DND-41 (cell line): ENCODE measurements around the gene DENND11.

Source experiments
- ATAC-seq: fragments of 200-7000 bp; cut with Tn5 transposase; 3 replicates; pipeline ENCODE4 v1.9.1; 2021; ENCODE audit warnings: low read depth; ENCODE audit not compliant: insufficient read depth
- DNase-seq: peaks from one replicate; pipeline ENCODE4 v3.0.0-alpha.2; 2020
- H2AFZ ChIP-seq: 2 replicates; pipeline ENCODE4 v1.6.0; 2012; ENCODE audit warnings: low read depth, low read length
- H3K27ac ChIP-seq: 2 replicates; pipeline ENCODE4 v1.5.1; 2012; ENCODE audit warnings: low read length, inconsistent platforms
- H3K27me3 ChIP-seq: fragments of 200-600 bp; sonication (generic); 2 replicates; pipeline ENCODE4 v1.6.0; 2012; ENCODE audit warnings: low read length, mild to moderate bottlenecking, inconsistent platforms; ENCODE audit not compliant: insufficient read depth, poor library complexity
- H3K36me3 ChIP-seq: 2 replicates; pipeline ENCODE4 v1.5.1; 2012; ENCODE audit warnings: low read length, inconsistent platforms; ENCODE audit not compliant: insufficient read depth
- H3K4me1 ChIP-seq: 2 replicates; pipeline ENCODE4 v1.5.1; 2012; ENCODE audit warnings: mild to moderate bottlenecking, low read length; ENCODE audit not compliant: insufficient read depth
- H3K4me2 ChIP-seq: 2 replicates; pipeline ENCODE4 v1.6.0; 2012; ENCODE audit warnings: mild to moderate bottlenecking, moderate library complexity, low read length, inconsistent platforms; ENCODE audit not compliant: insufficient read depth
- H3K4me3 ChIP-seq, 2 experiments: fragments of 200-600 bp in 1 of 2; shearing (Covaris generic) in 1 of 2; 2 replicates each; pipeline ENCODE4 v1.5.1; 2012 to 2016; ENCODE audit warnings: inconsistent platforms in 2 of 2, low read length in 2 of 2, mild to moderate bottlenecking in 2 of 2, low read depth in 1 of 2, moderate library complexity in 1 of 2
- H3K79me2 ChIP-seq: 2 replicates; pipeline ENCODE4 v1.6.0; 2012; ENCODE audit warnings: low read length, inconsistent platforms; ENCODE audit not compliant: insufficient read depth
- H3K9ac ChIP-seq: 2 replicates; pipeline ENCODE4 v1.6.0; 2012; ENCODE audit warnings: low read depth, mild to moderate bottlenecking, inconsistent platforms, low read length, moderate library complexity
- H3K9me3 ChIP-seq: 2 replicates; pipeline ENCODE4 v1.5.1; 2012; ENCODE audit warnings: low read length, moderate library complexity, mild to moderate bottlenecking, inconsistent platforms; ENCODE audit not compliant: insufficient read depth, severe bottlenecking
- H4K20me1 ChIP-seq: 2 replicates; pipeline ENCODE4 v1.6.0; 2012; ENCODE audit warnings: low read length; ENCODE audit not compliant: insufficient read depth
- EZH2 ChIP-seq: IDR thresholded peaks from 3 replicates; pipeline ENCODE4 v1.6.1; 2012; ENCODE audit warnings: borderline replicate concordance, low read depth, mild to moderate bottlenecking, moderate library complexity, low read length, inconsistent platforms; ENCODE audit not compliant: severe bottlenecking
- TF ChIP-seq, protein P1 (sequence below): IDR thresholded peaks from 2 replicates; pipeline ENCODE4 v1.5.1; 2012; ENCODE audit warnings: borderline replicate concordance, low read length, moderate library complexity, mild to moderate bottlenecking; ENCODE audit not compliant: poor library complexity, severe bottlenecking; ENCODE audit errors: extremely low read depth

DENND11 gene

DNA sequence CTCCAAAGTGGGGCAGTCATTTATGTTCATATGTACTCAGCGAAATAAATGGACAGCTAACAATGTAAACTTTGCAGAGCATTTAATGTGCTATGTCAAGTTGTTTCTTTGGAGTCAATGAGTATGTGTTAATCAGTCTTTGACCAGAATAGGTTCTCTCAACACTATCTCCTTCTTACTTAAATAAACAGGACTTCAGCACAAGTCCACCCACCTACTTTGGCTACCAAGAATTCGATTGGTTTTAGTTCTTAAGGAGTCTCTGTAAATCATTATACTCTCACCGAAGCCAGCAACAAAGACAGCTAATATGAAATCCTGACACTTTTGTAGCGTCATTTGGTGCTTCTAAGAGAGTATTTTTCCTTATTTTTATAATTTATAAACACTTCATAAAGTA is 13.1 kb upstream of the DENND11 start:
- no peaks in the 10 kb centered on the region for H3K36me3 ChIP-seq
- H3K4me2 ChIP-seq = no peak overlapping the region

DNA sequence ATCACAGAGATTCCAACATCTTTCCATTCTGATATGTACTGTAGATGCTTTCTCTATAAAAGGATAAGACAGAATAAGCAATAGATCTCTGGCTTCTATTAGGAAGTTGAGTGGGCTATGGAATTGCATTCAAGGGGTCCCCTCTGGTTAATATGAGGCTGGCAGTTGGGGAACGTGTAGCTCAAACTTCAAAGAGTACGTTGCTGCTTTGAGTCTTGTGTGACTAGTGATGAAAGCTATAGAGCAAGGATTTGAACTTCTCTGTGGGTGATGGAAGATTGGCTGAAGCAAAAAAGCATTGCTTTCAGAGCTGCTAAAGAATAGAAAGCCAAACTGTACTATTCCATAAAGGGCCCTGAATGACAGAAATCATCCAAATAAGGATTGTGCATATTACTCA is 12.6 kb upstream of the DENND11 start:
- Histone ChIP-seq H3K79me2 (no peaks in the 10 kb centered on the region), H4K20me1 (no peaks in the 10 kb centered on the region), H3K9me3 (no peaks in the 10 kb centered on the region), H3K4me3 (no peak overlapping the region), H3K9ac (no peak overlapping the region), H3K4me1 (no peaks in the 10 kb centered on the region), H3K4me2 (no peak overlapping the region), H3K36me3 (no peaks in the 10 kb centered on the region), H3K27me3 (no peaks in the 10 kb centered on the region), H3K27ac (no peak overlapping the region), H2AFZ (no peak overlapping the region)
- TF ChIP-seq, protein P1, sequence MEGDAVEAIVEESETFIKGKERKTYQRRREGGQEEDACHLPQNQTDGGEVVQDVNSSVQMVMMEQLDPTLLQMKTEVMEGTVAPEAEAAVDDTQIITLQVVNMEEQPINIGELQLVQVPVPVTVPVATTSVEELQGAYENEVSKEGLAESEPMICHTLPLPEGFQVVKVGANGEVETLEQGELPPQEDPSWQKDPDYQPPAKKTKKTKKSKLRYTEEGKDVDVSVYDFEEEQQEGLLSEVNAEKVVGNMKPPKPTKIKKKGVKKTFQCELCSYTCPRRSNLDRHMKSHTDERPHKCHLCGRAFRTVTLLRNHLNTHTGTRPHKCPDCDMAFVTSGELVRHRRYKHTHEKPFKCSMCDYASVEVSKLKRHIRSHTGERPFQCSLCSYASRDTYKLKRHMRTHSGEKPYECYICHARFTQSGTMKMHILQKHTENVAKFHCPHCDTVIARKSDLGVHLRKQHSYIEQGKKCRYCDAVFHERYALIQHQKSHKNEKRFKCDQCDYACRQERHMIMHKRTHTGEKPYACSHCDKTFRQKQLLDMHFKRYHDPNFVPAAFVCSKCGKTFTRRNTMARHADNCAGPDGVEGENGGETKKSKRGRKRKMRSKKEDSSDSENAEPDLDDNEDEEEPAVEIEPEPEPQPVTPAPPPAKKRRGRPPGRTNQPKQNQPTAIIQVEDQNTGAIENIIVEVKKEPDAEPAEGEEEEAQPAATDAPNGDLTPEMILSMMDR = no peak
- no peak for TF ChIP-seq EZH2
- DNase-seq (no peak), ATAC-seq (no peak)

More for the DNA sequence above, 13.1 kb upstream of the DENND11 start:
- no peak overlapping the region for H3K9ac ChIP-seq
- no peaks in the 10 kb centered on the region for H3K4me1 ChIP-seq
- TF ChIP-seq, protein P1 = no peak
- no peaks in the 10 kb centered on the region for H3K27me3 ChIP-seq
- ATAC-seq (no peak), DNase-seq (no peak)
- no peaks in the 10 kb centered on the region for H3K79me2 ChIP-seq
- no peak overlapping the region for H3K27ac ChIP-seq
- H2AFZ ChIP-seq = no peak overlapping the region
- no peaks in the 10 kb centered on the region for H4K20me1 ChIP-seq
- H3K4me3 ChIP-seq = no peak overlapping the region
- H3K9me3 ChIP-seq = no peaks in the 10 kb centered on the region

DNA sequence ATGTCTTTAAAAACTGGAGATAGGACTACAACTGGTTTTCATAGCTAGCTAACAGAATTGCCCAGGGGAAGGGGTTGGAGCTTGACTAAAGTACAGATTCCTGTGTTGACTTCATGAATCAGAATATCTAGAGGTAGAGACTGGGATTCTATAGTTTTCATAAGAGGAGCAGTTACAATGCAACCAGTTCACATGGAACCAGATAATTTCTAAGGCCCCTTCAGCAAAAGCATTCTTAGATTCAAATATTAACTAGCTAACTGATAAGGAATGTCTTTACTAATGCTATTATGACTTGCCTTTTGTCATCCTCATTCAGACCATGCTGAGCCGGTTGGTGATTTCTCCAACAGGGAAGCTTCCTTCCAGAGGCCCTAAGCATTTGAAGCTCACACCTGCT is 11.9 kb upstream of the DENND11 start:
- H4K20me1 ChIP-seq = no peaks in the 10 kb centered on the region
- H3K9ac ChIP-seq = no peak overlapping the region
- H3K27ac ChIP-seq = no peak overlapping the region
- no peaks in the 10 kb centered on the region for H3K36me3 ChIP-seq
- no peak overlapping the region for H2AFZ ChIP-seq
- TF ChIP-seq, protein P1 = no peak
- no peak for TF ChIP-seq EZH2
- H3K4me1 ChIP-seq = no peaks in the 10 kb centered on the region
- no peaks in the 10 kb centered on the region for H3K9me3 ChIP-seq
- DNase-seq (no peak), ATAC-seq (no peak)
- H3K4me2 ChIP-seq = no peak overlapping the region
- no peaks in the 10 kb centered on the region for H3K79me2 ChIP-seq
- H3K27me3 ChIP-seq = no peaks in the 10 kb centered on the region
- no peak overlapping the region for H3K4me3 ChIP-seq

DNA sequence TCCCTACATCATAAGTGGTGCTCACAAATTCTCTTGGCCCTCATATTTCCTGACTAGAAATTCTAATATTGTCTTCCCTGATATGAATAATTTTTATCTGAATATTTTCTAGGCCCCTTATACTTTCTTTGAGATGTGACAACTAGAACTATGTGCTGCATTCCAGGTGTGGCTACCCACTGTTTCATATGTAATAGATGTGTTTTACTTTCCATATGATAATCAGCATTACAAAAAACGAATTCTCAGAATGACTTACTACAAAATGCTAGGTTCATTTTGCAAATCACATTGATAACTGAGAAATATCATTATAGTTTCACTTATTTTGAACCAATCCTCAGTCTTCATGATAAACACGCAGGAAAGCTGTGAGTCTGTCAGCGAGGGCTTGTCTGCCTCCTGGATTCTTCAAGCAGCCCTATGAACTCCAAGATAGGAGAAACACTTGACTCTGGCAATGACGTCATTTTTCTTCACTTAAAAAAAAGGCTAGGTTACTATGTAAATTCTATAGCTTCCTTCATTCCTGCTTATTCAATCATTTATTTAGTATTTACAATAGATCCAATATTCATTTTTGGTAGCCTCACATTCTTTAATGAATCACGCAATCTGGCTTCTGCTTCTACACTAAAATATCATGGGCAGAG is 10.8 kb upstream of the DENND11 start:
- Histone ChIP-seq H3K4me3 (no peak overlapping the region), H3K9me3 (no peaks in the 10 kb centered on the region), H3K27ac (no peak overlapping the region), H3K4me1 (no peaks in the 10 kb centered on the region), H3K9ac (no peak overlapping the region), H3K4me2 (no peak overlapping the region), H3K79me2 (no peaks in the 10 kb centered on the region), H2AFZ (no peak overlapping the region), H3K36me3 (no peaks in the 10 kb centered on the region), H3K27me3 (no peaks in the 10 kb centered on the region), H4K20me1 (no peaks in the 10 kb centered on the region)
- DNase-seq (no peak), ATAC-seq (no peak)
- TF ChIP-seq EZH2 = no peak
- TF ChIP-seq, protein P1 = no peak
